ENCODE measurements around the gene EXOC4. TPM values are rescaled to one million over a fixed set of nuclear protein-coding genes. Genes with fewer than 3 reads are reported as not detected.

Gene EXOC4
- total and polyA plus RNA-seq, 2 donors (not counting 3 experiments of a cell fraction or from before 2014, with no cell fraction given): 20.3 to 73.1 TPM

DNA sequence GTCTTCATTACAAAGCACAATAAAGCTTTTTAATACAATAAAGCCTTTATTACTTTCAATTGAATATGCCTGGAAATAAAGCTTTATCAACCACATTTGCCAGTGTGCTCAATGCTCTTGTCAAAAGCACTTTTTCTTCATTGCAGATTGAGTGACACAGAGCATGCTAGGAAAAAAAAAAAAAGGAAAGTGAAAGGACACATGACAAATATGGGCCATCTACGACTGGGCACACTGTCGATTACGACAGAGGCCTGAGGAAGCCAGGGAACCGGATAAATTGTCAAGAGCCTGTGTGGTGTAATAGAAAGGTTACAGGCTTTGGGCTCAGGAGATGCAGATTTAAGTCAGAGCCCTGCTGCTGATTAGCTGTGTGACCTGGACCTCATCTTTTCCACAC is 789.4 kb downstream of the EXOC4 start:
- Histone ChIP-seq H3K36me3 (ENCODE audit: control insufficient read depth in 2 of 2, extremely low read depth in 1 of 2, insufficient read depth in 2 of 2, low read length in 2 of 2) (no peaks in the 10 kb centered on the region), H4K20me1 (replicated peaks; ENCODE audit: control insufficient read depth, extremely low read depth, insufficient read depth, low read length) (no peaks in the 10 kb centered on the region), H3K4me2 (ENCODE audit: insufficient read depth, low read length) (no peak overlapping the region), H3K27ac (ENCODE audit: insufficient read depth, low read depth, low read length) (no peak overlapping the region), H3K79me2 (ENCODE audit: control insufficient read depth, insufficient read depth, low read length) (no peaks in the 10 kb centered on the region), H3K27me3 (ENCODE audit: control insufficient read depth in 2 of 2, insufficient read depth in 2 of 2, low read length in 2 of 2) (no peaks in the 10 kb centered on the region), H3K9ac (replicated peaks; ENCODE audit: extremely low read depth, insufficient read depth, low read length) (no peak overlapping the region), H3K9me1 (replicated peaks; ENCODE audit: control insufficient read depth, extremely low read depth, insufficient read depth, low read length) (no peaks in the 10 kb centered on the region), H2AFZ (ENCODE audit: low read depth, low read length) (no peak overlapping the region), H3K4me3 (replicated peaks in 1 of 3; ENCODE audit: insufficient read depth in 1 of 3, low read depth in 1 of 3, low read length in 3 of 3) (no peak overlapping the region), H3K9me3 (replicated peaks; ENCODE audit: control insufficient read depth, insufficient read depth, low read length) (no peaks in the 10 kb centered on the region), H3K4me1 (ENCODE audit: control insufficient read depth, extremely low read depth, insufficient read depth, low read length) (no peaks in the 10 kb centered on the region)
- FAIRE-seq: no peak
- CTCF ChIA-PET: no interaction called here
- no TSS peak for BruUV-seq (replicated peaks)
- POLR2A ChIA-PET: no interaction called here
- TF ChIP-seq POLR2A (IDR thresholded peaks at IDR 0.05; ENCODE audit: low read depth, low read length): no peak
- TF ChIP-seq GATA2 (IDR thresholded peaks at IDR 0.05; ENCODE audit: insufficient read depth, insufficient read length, low read depth, low read length): no peak
- no peak for TF ChIP-seq POLR2AphosphoS5 (IDR thresholded peaks at IDR 0.05; ENCODE audit: insufficient read depth, low read depth, low read length)
- TF ChIP-seq EZH2 (IDR thresholded peaks at IDR 0.05; ENCODE audit: borderline replicate concordance, low read depth, low read length, severe bottlenecking): no peak
- TF ChIP-seq MYC (IDR thresholded peaks at IDR 0.05; ENCODE audit: low read depth, low read length): no peak
- TF ChIP-seq, protein P1, sequence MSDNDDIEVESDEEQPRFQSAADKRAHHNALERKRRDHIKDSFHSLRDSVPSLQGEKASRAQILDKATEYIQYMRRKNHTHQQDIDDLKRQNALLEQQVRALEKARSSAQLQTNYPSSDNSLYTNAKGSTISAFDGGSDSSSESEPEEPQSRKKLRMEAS (IDR thresholded peaks at IDR 0.05; ENCODE audit: insufficient read depth, insufficient read length): no peak
- TF ChIP-seq JUN (IDR thresholded peaks at IDR 0.05; ENCODE audit: borderline replicate concordance, insufficient read depth, insufficient read length, low read depth): no peak
- no peak for TF ChIP-seq FOS (IDR thresholded peaks at IDR 0.05; ENCODE audit: borderline replicate concordance, insufficient read depth, low read length)
- TF ChIP-seq, protein P2, sequence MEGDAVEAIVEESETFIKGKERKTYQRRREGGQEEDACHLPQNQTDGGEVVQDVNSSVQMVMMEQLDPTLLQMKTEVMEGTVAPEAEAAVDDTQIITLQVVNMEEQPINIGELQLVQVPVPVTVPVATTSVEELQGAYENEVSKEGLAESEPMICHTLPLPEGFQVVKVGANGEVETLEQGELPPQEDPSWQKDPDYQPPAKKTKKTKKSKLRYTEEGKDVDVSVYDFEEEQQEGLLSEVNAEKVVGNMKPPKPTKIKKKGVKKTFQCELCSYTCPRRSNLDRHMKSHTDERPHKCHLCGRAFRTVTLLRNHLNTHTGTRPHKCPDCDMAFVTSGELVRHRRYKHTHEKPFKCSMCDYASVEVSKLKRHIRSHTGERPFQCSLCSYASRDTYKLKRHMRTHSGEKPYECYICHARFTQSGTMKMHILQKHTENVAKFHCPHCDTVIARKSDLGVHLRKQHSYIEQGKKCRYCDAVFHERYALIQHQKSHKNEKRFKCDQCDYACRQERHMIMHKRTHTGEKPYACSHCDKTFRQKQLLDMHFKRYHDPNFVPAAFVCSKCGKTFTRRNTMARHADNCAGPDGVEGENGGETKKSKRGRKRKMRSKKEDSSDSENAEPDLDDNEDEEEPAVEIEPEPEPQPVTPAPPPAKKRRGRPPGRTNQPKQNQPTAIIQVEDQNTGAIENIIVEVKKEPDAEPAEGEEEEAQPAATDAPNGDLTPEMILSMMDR (IDR thresholded peaks at IDR 0.05; ENCODE audit: extremely low read depth in 1 of 2, insufficient read depth in 1 of 2, low read depth in 1 of 2, low read length in 2 of 2): no peak
- intact Hi-C loops (cut with micrococcal nuclease): no loop called here
- dilution Hi-C loops (cut with MboI; ENCODE audit: extremely low pct_ligation_motif_present, low sequenced_read_pairs): no loop called here
- no peak for DNase-seq (ENCODE audit: low read depth, low spot score)
